LNCAP (cell line): ENCODE measurements around the gene NTRK2.
A peak's percentile ranks its signal among the peaks of the same experiment; 100 is the strongest.

Experiments used
- CTCF ChIP-seq: fragments of 450-650 bp; IDR thresholded peaks from 2 replicates; pipeline ENCODE4 v1.5.1; 2017; ENCODE audit warnings: mild to moderate bottlenecking

The NTRK2 gene

GRCh38 chr9:84773022-84773421 is 103.5 kb downstream of the NTRK2 start:
- TF ChIP-seq CTCF, result no peak

- TF ChIP-seq CTCF, result no peak
These were observed 105.6 kb downstream of the NTRK2 start for GRCh38 chr9:84775056-84775643.

DNA sequence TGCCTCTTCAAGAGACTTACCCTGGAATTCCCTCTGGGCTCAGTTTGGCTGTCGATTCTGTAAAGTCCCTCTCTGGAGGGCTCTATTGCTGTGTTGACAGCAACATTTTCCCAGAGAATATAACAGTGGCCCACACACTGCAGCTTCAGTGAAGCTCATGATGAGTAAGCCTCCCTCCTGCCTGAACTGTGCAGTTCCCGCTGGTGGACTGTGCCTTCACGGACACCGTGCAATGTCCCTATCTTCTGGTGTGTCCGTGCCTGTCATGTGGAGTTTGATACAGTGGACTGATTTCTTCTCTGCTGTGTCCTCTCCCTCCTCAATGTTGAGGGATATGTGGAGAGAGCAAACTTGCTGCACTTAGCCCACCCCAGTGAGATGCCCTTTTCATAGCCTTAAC is 109.0 kb downstream of the NTRK2 start:
- TF ChIP-seq CTCF, result no peak

GRCh38 chr9:84779883-84780282 is 110.4 kb downstream of the NTRK2 start:
- TF ChIP-seq CTCF, result no peak

- no peak for TF ChIP-seq CTCF
These were observed 110.9 kb downstream of the NTRK2 start for GRCh38 chr9:84780385-84780784.

- TF ChIP-seq CTCF, result peak; percentile 65
These were observed 111.9 kb downstream of the NTRK2 start for GRCh38 chr9:84781458-84781857.

GRCh38 chr9:84781931-84782866 is 112.7 kb downstream of the NTRK2 start:
- TF ChIP-seq CTCF, result no peak
